ENCODE data around the gene WWC1. TPM values are rescaled to one million over a fixed set of nuclear protein-coding genes. Genes with fewer than 3 reads are reported as not detected.

Gene WWC1
- 3.2 and 8.3 TPM in 2 replicates for total RNA-seq (2014; rRNA removed; shearing (Covaris generic))

DNA sequence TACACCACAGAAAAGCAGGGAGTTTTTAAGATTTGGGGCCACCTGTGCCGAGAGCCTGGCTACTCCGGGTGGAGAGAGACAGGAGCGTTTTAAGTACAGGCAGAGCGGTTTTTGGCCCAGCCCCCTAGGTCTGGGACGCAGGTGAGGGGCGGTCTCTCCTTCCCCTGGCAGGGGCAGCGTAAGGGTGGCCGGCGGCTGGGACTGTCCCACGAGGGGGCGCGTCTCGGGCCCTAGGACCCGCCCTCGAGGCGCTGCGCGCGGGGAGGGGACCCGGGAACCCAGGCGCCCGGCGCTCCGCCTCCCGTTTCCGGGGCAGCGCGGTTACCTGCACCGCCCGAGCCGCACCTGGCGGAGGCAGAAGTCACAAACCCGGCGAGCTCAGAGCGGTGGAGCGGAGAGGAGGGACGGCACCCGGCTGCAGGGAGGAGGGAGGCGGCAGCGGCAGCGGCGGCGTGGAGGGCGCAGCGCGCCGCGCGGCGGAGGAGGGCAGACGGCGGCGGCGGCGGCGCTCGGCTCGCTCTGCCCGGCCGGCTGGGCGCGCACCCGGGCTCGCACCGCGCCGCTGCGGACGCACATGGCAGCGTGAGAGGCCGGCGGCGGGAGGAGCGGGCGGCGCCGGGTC is at the start of gene WWC1:
Gene WWC1, plus strand, starts transcription at position 304 of the 622 bp plus-strand sequence. CDS start 508 bp downstream, outside the sequence.
- no peak for DNase-seq (ENCODE audit: low spot score)

- DNase-seq (ENCODE audit: low spot score): no peak
Measured at GRCh38 chr5:168244838-168245559, 46.4 kb upstream of the WWC1 start.

DNA sequence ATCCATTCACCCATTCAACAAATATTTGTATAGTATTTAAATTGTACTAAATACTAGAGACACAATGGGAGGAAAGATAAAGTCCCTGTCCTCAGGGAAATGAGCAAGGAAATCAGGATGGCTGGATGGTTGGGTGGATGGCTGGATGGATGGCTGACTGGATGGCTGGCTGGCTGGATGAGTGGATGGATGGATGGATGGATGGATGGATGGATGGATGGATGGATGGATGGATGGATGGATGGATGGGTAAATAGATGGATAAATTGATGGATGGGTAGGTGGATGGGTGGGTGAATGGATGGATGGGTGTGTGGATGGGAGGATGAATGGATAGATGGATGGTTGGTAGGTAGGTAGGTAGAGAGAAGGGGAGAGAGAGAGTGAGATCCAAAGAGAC is 41.5 kb upstream of the WWC1 start:
- no peak for DNase-seq (ENCODE audit: low spot score)

GRCh38 chr5:168251259-168251658 is 40.2 kb upstream of the WWC1 start:
- DNase-seq (ENCODE audit: low spot score): no peak

DNA sequence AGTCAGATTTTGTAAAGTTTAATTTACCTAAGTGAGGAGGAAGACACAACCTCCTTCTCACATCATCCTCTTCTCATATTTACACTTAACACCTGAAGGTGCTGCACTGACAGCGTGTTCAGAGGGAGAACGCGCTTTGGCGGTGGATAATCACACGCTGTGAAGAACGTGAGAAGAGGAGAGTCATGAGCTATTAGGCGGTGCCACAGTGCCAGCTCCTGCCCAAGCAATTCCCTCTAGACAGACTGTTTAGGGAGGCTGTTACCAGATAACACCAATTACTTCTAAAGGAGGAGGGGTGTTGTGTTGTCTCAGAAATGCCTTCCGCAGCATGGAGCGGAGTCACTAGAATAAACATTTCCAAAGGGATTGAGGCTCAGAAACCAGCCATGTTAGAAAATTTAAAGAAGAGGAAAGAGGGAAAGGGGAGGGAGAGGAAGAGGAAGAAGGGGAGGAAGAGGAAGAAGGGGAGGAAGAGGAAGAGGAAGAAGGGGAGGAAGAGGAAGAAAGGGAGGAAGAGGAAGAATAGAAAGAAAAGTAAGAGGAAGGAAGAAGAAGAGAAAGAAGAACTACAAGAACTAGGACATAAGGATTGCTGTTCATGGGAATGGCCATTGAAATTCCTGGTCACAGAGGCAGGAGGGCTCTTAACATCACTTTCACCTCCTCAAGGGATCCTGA is 37.3 kb upstream of the WWC1 start:
- no peak for DNase-seq (ENCODE audit: low spot score)

DNA sequence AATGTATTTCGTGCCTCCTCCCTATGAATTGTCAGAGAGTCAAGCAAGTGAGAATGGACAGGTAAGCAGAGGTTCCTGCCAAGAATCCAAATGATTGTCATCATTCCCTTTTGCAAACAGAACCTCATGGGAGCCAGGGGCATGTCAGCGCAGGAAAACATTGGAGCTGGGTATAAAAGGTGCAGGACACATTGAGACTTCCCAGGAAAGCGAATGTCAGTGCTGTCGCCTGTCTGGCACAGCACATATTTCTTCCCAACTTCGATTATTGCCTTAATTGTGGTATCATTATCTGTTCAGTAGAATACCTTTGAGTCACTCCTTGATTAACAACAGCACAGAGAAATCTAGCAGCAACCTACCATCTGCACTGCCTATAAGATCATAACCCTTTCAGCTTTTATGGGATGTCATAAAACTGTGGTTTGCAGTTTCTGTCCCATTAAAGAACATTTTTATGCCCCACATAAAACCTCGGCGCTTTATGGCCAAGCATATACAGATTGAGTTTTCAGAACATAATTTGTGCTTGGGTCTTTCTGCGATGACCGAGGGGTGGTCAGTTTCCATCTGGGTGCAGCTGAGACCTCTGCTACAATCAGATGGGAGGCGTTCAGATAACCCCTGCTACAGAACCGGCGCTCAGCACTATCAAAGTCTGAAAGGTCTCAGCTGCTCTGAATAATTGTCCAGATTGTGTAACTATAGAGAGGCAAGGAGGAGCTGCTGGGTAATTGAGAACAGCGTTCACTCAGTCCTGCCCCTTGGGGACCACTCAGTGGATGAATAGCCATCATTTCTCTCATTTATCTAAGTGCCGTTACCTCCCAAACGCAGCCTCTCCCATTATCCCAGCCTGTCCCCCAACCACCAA is 30.9 kb upstream of the WWC1 start:
- DNase-seq (ENCODE audit: low spot score): no peak

- DNase-seq (ENCODE audit: low spot score): no peak
Measured at GRCh38 chr5:168261227-168261571, 30.2 kb upstream of the WWC1 start.

DNA sequence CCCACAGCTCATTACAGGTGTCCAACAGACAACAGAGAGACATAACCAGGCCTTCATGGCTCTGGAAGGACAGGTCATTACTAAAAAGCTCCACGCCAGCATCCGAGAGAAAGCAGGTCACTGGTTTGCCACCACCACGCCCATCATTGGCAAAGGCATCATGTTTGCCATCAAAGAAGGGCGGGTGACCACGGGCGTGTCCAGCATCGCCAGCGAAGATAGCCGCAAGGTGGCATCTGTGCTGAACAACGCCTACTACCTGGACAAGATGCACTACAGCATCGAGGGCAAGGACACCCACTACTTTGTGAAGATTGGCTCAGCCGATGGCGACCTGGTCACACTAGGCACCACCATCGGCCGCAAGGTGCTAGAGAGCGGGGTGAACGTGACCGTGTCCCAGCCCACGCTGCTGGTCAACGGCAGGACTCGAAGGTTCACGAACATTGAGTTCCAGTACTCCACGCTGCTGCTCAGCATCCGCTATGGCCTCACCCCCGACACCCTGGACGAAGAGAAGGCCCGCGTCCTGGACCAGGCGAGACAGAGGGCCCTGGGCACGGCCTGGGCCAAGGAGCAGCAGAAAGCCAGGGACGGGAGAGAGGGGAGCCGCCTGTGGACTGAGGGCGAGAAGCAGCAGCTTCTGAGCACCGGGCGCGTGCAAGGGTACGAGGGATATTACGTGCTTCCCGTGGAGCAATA is 29.3 kb upstream of the WWC1 start:
- no peak for DNase-seq (ENCODE audit: low spot score)

DNA sequence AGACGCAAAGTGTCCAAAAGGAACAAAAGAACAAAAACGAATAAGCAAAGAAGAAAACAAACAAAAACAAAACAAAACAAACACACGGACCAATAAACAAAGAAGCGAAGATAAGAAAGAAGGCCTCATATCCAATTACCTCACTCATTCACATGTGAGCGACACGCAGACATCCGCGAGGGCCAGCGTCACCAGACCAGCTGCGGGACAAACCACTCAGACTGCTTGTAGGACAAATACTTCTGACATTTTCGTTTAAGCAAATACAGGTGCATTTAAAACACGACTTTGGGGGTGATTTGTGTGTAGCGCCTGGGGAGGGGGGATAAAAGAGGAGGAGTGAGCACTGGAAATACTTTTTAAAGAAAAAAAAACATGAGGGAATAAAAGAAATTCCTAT is 28.3 kb upstream of the WWC1 start:
- DNase-seq (ENCODE audit: low spot score): no peak

- DNase-seq (ENCODE audit: low spot score): no peak
Measured at GRCh38 chr5:168266016-168266415, 25.4 kb upstream of the WWC1 start.

DNA sequence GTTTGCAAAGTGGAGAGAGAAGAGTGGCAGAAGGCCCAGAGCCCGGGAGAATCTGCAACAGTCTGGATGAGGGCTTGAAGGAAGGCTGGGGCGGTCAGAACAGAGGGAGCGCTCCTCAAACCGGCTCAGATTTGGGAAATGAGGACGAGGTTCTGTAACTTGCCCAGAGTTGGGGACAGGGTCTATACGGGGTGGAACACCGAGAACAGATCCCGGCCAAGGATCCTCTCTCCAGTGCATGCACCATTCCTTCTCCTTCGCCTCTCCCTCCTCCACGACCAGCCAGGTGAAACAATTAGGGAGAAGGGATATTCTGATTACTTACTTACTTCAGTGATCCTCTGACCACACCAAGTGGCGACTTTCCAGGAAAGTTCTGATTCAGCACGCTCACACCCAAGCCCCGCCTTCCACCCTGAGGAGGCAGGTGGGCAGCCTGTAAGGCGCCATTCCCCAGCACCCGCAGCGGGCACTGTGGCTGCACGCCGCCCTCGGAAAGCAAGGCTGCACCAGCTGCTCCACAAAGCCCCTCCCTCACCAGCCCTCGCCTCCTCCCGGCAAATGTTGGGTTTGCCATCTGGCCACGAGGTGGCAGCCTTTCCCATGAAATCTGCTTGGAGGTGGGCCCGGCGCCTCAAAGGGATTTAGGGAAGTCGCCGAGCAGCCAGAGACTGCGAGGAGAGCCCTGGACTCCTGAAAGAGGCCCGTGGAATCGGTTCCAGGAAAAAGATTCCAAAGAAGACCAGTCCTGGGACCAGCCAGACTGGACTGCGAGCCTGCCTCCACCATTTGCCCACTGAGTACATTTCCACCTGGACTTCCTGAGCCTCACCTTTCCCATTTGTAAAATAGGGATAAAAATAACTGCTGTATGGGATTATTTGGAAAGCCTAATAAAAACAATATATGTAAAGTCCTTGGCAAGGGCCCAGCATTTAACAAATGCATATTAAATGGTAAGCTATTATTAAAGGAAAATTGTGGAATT is 22.2 kb upstream of the WWC1 start:
- DNase-seq (ENCODE audit: low spot score): peak; percentile 86

GRCh38 chr5:168269937-168270330 is 21.5 kb upstream of the WWC1 start:
- DNase-seq (ENCODE audit: low spot score): no peak

GRCh38 chr5:168270476-168270875 is 21.0 kb upstream of the WWC1 start:
- DNase-seq (ENCODE audit: low spot score): no peak

DNA sequence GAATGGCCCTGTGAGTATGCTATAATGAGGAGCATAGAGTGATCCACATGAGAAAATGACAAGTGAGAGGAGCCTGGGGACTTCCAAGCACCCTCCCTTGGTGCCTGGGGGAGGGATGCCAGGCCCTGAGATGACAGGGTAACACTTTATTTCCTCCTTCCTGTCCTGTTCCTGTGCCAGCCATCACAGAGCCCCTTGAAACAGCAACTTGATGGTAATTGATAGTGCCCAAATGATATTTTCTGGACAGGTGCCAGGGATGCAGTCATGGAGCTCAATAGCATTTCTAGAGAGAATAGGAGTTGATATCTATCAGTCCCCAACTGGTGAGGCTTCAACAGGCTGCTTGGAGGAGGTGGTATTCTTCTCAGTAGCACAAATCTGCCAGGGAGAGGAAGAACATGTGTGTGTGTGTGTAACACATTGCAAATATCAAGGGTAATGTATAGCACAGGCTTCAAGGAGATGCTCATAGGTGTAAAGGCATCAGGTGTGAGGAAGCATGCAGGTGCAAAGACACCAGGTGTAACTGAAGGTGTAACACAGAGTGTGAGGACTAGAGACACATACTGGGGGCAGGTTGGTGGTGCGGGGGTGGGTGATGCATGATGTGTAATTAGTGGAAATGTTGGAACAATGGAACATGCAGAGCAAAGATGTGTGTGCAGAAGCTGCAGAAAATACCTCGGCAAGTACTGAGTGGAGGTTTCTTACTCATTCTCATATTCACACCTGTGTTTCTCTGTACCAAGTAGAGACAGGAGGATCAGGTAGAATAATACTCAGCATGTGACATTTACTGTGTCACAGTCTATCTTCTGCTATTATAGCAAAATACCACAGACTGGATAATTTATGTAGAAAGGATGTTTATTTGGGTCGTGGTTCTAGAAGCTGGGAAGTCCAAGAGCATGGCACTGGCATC is 18.1 kb upstream of the WWC1 start:
- no peak for DNase-seq (ENCODE audit: low spot score)

DNA sequence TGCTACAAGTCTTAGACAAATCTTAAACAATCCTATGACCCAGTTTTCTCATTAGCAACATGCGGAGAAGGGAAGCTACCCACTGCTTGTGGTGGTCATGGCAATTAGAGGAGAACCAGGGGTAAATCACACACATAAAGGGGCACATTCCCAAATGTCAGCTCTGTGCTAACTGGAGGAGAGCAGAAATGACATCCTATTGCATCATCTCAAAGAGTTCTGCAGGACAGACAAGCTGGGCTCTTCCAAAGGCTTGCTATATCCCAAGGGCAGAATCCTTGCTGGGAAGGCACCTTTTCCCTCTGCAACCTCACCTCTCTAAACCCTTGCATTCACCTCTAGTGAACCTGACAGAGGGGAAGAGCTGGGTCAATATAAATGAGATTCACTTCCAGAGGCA is 17.0 kb upstream of the WWC1 start:
- DNase-seq (ENCODE audit: low spot score): no peak

- no peak for DNase-seq (ENCODE audit: low spot score)
Measured at GRCh38 chr5:168275940-168276339, 15.5 kb upstream of the WWC1 start.

GRCh38 chr5:168282120-168282519 is 9.3 kb upstream of the WWC1 start:
- peak; percentile 31 for DNase-seq (ENCODE audit: low spot score)

DNA sequence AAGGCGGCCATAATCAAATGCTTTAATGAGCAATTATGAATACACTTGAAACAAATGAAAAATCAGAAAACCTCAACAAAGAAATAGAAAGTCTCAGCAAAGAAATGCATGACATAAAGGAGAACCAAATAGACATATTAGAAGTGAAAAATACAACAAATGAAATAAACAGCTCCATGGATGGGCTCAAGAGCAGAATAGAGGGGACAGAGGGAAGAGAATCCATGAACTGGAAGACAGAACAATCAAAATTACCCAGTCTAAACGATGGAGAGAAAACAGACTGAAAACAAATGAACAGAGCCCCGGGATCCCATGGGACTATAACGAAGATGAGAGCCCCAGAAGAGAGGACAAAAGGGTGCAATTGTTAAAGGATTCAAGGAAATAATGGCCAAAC is 6.6 kb upstream of the WWC1 start:
- no peak for DNase-seq (ENCODE audit: low spot score)

- DNase-seq (ENCODE audit: low spot score): no peak
Measured at GRCh38 chr5:168285696-168286095, 5.7 kb upstream of the WWC1 start.

Data from H4 (cell line).